Measurements from ENCODE around the gene SEC11C.

SEC11C gene

DNA sequence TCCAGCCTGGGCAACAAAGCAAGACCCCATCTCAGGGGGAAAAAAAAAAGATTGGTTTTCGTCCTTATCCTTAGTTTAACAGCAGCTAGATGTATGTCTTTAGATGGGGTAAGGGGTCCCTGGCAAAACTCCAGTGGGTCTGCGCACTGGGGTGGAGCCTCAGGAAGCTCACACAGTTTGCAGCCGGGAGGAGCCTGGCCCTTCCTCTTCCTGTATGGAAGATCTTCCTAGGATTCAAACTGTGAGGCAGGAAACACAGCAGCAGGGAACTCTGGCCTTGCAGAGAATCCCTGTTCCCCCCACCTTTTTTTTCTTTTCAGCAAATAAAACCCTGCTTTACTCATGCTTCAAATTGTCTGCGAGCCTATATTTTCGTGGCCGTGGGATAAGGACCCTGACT lies 67.8 kb downstream of the SEC11C start:
- in situ Hi-C loops (cut with MboI; ENCODE audit: low sequenced_read_pairs), result no loop called here
